NCI-H82 treated with DMSO at 0.1 percent for 48 hours (cell line): Measurements from ENCODE around the gene VPS13C.

Source experiments
- DNase-seq: peaks from one replicate; lab custom pipeline; 2025; ENCODE audit not compliant: unreplicated experiment; lab: John Stamatoyannopoulos, UW

VPS13C gene

GRCh38 chr15:62060113-62060895 lies at the start of gene VPS13C:
VPS13C (minus strand) TSS chr15:62060447; CDS start chr15:62060374, 73 bp downstream.
- DNase-seq = peak; percentile 80

- no peak for DNase-seq
Observed at GRCh38 chr15:62109437-62109836, 49.2 kb upstream of the VPS13C start.

- no peak for DNase-seq
Observed at GRCh38 chr15:62108411-62108810, 48.2 kb upstream of the VPS13C start.

GRCh38 chr15:62107571-62108121 lies 47.4 kb upstream of the VPS13C start:
- DNase-seq = no peak

- no peak for DNase-seq
Observed at GRCh38 chr15:62106096-62106495, 45.8 kb upstream of the VPS13C start.

- no peak for DNase-seq
Observed at GRCh38 chr15:62105266-62105665, 45.0 kb upstream of the VPS13C start.

- no peak for DNase-seq
Observed at GRCh38 chr15:62104846-62105245, 44.6 kb upstream of the VPS13C start.

- no peak for DNase-seq
Observed at GRCh38 chr15:62104401-62104800, 44.2 kb upstream of the VPS13C start.

- DNase-seq = no peak
Observed at GRCh38 chr15:62103431-62103830, 43.2 kb upstream of the VPS13C start.

GRCh38 chr15:62099094-62099601 lies 38.9 kb upstream of the VPS13C start:
- DNase-seq = no peak

- DNase-seq = no peak
Observed at GRCh38 chr15:62094388-62094787, 34.1 kb upstream of the VPS13C start.

GRCh38 chr15:62093809-62094208 lies 33.6 kb upstream of the VPS13C start:
- no peak for DNase-seq

- DNase-seq = no peak
Observed at GRCh38 chr15:62090988-62091387, 30.7 kb upstream of the VPS13C start.

GRCh38 chr15:62089616-62090015 lies 29.4 kb upstream of the VPS13C start:
- DNase-seq = no peak

GRCh38 chr15:62088353-62088693 lies 28.1 kb upstream of the VPS13C start:
- no peak for DNase-seq

GRCh38 chr15:62087671-62088352 lies 27.6 kb upstream of the VPS13C start:
- no peak for DNase-seq

GRCh38 chr15:62085740-62086139 lies 25.5 kb upstream of the VPS13C start:
- no peak for DNase-seq

GRCh38 chr15:62083194-62084154 lies 23.2 kb upstream of the VPS13C start:
- no peak for DNase-seq

- no peak for DNase-seq
Observed at GRCh38 chr15:62079594-62079993, 19.3 kb upstream of the VPS13C start.

- no peak for DNase-seq
Observed at GRCh38 chr15:62075595-62076277, 15.5 kb upstream of the VPS13C start.
